Transverse colon (tissue), 4 donors: ENCODE data around the gene CBFA2T2. TPM values are rescaled to one million over a fixed set of nuclear protein-coding genes. Genes with fewer than 3 reads are reported as not detected.

ENCODE experiments used
- DNase-seq: peaks from one replicate; pipeline ENCODE4 v3.0.0-alpha.2; 2019
- H3K27ac ChIP-seq, 4 donors: fragments of 200-600 bp; sonication (generic); 2 replicates each; pipeline ENCODE4 v1.5.1; 2016 to 2018; ENCODE audit warnings: inconsistent platforms in 4 of 4
- H3K27me3 ChIP-seq: fragments of 200-600 bp; sonication (generic); 2 replicates; pipeline ENCODE4 v1.5.1; 2017; ENCODE audit warnings: inconsistent platforms
- H3K36me3 ChIP-seq, 4 donors: fragments of 200-600 bp; sonication (generic); 2 replicates each; pipeline ENCODE4 v1.5.1; 2017 to 2019; ENCODE audit warnings: inconsistent platforms in 4 of 4
- H3K4me1 ChIP-seq, 4 donors: fragments of 200-600 bp; sonication (generic); 2 replicates each; pipeline ENCODE4 v1.5.1; 2017 to 2020; ENCODE audit warnings: inconsistent platforms in 4 of 4
- H3K4me3 ChIP-seq, 4 donors: fragments of 200-600 bp; sonication (generic); 1 replicate in 1 of 4; 2 replicates in 3 of 4; pipeline versions ENCODE4 v1.5.1 to v1.6.1; 2017 to 2019; ENCODE audit warnings: inconsistent platforms in 4 of 4
- H3K9me3 ChIP-seq, 2 donors: fragments of 200-600 bp; sonication (generic); 2 replicates each; pipeline ENCODE4 v1.5.1; 2017 to 2019; ENCODE audit warnings: inconsistent platforms in 2 of 2
- CTCF ChIP-seq, 5 experiments: fragments of 200-600 bp in 3 of 5; fragments of 450-650 bp in 2 of 5; sonication (generic) in 3 of 5; IDR thresholded peaks; 1 replicate in 2 of 5; 2 replicates in 3 of 5; pipeline ENCODE4 v1.5.1; 2016 to 2017; ENCODE audit warnings: antibody characterized with exemption in 5 of 5, inconsistent platforms in 3 of 5, mild to moderate bottlenecking in 2 of 5, moderate library complexity in 1 of 5
- EP300 ChIP-seq: sonication (generic); formaldehyde crosslinking; IDR thresholded peaks from one replicate; pipeline ENCODE4 v1.6.1; 2017; ENCODE audit warnings: antibody characterized with exemption, low read depth
- POLR2A ChIP-seq: fragments of 450-650 bp; IDR thresholded peaks from one replicate; pipeline ENCODE4 v1.6.1; 2016; ENCODE audit warnings: antibody characterized with exemption, mild to moderate bottlenecking, moderate library complexity
- POLR2AphosphoS5 ChIP-seq, 3 donors: sonication (generic); formaldehyde crosslinking; IDR thresholded peaks; one replicate each; pipeline ENCODE4 v1.6.1; 2016; ENCODE audit warnings: antibody characterized with exemption in 3 of 3
- WGBS, 2 donors: methylation state at CpG; one replicate each; pipeline ENCODE4 v1.1.5; 2018; ENCODE audit warnings: low coverage in 1 of 2; 5-methylcytosine and 5-hydroxymethylcytosine counted together
- in situ Hi-C, 4 donors: fragments of 200-750 bp; cut with MboI; loops; one replicate each; pipeline versions ENCODE4 v1.15.0 to v1.15.1; 2017; ENCODE audit warnings: low sequenced_read_pairs in 3 of 4, low pct_ligation_motif_present in 1 of 4, low pct_unique_long_range_greater_than_20kb in 1 of 4
- intact Hi-C: fragments of 100-400 bp; cut with DNase I; formaldehyde crosslinking; loops from one replicate; pipeline ENCODE4 v1.15.1; 2023; ENCODE audit warnings: low total_unique reads
- total RNA-seq, 4 donors: library from RNA; depleted of rRNA; stranded (reverse); fragments of >200 nt; gene quantifications; one replicate each; pipeline ENCODE4 v1.1.0, GENCODE V29; 2016

The CBFA2T2 gene
- total RNA-seq, 4 donors from 2014 or later = 35.8 to 62.3 (median 46.6) TPM

DNA sequence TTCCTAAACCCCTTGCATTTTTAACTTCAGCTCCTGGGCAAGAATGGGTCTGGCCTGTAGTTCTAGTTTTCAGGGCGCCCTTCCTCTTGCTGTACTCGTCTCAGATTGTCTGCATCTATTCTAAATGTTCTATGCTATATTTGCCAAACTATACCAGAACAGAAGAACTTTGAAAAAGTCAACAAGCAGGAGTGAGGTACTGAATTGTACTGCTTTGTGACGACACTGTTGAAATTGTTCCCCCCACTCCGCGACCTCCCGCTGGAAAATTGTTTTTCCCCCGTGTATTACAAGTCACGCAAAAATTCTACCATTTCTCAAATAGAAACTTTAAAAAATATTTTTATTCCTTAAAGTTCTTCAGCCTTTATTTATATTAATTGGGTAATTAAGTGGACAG is 73.9 kb downstream of the CBFA2T2 start:
- in situ Hi-C loops (no loop called here), intact Hi-C loops (no loop called here)
- no peak for TF ChIP-seq POLR2AphosphoS5 (IDR thresholded peaks at IDR 0.05)
- TF ChIP-seq CTCF (IDR thresholded peaks at IDR 0.05) = no peak
- no peak for TF ChIP-seq POLR2A
- TF ChIP-seq EP300 = no peak
- 63 to 86% methylated on average over 5 to 8 of the region's 8 CpGs for WGBS, 2 donors
- Histone ChIP-seq H3K27me3 (no peaks in the 10 kb centered on the region), H3K4me3 (no peak overlapping the region), H3K36me3 (no peaks in the 10 kb centered on the region), H3K9me3 (no peaks in the 10 kb centered on the region), H3K4me1 (peaks cover 6 to 73% (median 35%) of the 10 kb centered on the region in 4 donors), H3K27ac (peak overlapping the region; percentile 6 to 78 (median 67))
- no peak for DNase-seq

- no peaks in the 10 kb centered on the region for H3K27me3 ChIP-seq
- peak overlapping the region; percentile 1 to 59 (median 45) for H3K27ac ChIP-seq
- 56 to 60% methylated on average over 7 of the region's 7 CpGs for WGBS, 2 donors
- no peaks in the 10 kb centered on the region for H3K9me3 ChIP-seq
- intact Hi-C loops = no loop called here
- peaks cover 9 to 66% (median 36%) of the 10 kb centered on the region in 4 donors for H3K4me1 ChIP-seq
- no peak for DNase-seq
- no peaks in the 10 kb centered on the region for H3K36me3 ChIP-seq
- no peak for TF ChIP-seq POLR2A
- no peak for TF ChIP-seq POLR2AphosphoS5 (IDR thresholded peaks at IDR 0.05)
- no peak for TF ChIP-seq CTCF (IDR thresholded peaks at IDR 0.05)
- TF ChIP-seq EP300 = no peak
- H3K4me3 ChIP-seq = no peak overlapping the region
- in situ Hi-C loops = no loop called here
Measured at GRCh38 chr20:33566781-33567603, 77.1 kb downstream of the CBFA2T2 start.

- Histone ChIP-seq H3K27me3 (no peaks in the 10 kb centered on the region), H3K36me3 (no peaks in the 10 kb centered on the region), H3K27ac (peak overlapping the region in 1 of 4 donors; percentile 41), H3K9me3 (no peaks in the 10 kb centered on the region), H3K4me1 (peaks cover 9 to 57% (median 27%) of the 10 kb centered on the region in 4 donors), H3K4me3 (no peak overlapping the region)
- TF ChIP-seq POLR2AphosphoS5 (IDR thresholded peaks at IDR 0.05) (no peak), CTCF (IDR thresholded peaks at IDR 0.05) (no peak), POLR2A (no peak), EP300 (no peak)
- intact Hi-C loops (no loop called here), in situ Hi-C loops (no loop called here)
- WGBS, 2 donors = 93 to 100% methylated on average over 2 to 4 of the region's 4 CpGs
- DNase-seq = no peak
Measured at GRCh38 chr20:33567949-33568348, 78.1 kb downstream of the CBFA2T2 start.

DNA sequence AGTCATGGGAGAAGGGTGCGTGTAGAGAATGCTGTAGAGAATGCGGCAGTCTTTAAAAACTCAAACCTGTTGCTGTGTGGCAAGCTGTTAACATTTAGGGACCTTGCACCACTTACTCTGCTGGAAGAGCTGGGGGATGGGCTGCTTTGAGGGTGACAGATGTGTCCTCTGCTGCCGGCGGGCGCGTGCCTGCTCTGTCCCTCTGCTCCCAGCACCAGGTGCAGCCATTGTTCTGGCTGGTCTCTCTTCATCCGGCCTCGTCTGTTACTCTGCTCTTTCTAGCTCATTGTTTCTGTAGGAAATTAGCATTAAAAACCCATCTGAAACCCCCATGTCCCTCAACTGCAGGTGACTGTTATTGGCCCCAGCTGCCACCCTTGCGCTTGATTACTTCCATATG is 78.5 kb downstream of the CBFA2T2 start:
- H3K27ac ChIP-seq = peak overlapping the region in 3 of 4 donors; percentile 1 to 15 (median 9)
- H3K9me3 ChIP-seq = no peaks in the 10 kb centered on the region
- no peaks in the 10 kb centered on the region for H3K36me3 ChIP-seq
- TF ChIP-seq POLR2AphosphoS5 (IDR thresholded peaks at IDR 0.05) (no peak), CTCF (IDR thresholded peaks at IDR 0.05) (no peak), POLR2A (no peak), EP300 (no peak)
- H3K4me3 ChIP-seq = no peak overlapping the region
- intact Hi-C loops = no loop called here
- WGBS, 2 donors = 86 to 100% methylated on average over 2 to 9 of the region's 9 CpGs
- no peak for DNase-seq
- peaks cover 9 to 53% (median 23%) of the 10 kb centered on the region in 4 donors for H3K4me1 ChIP-seq
- in situ Hi-C loops = no loop called here
- H3K27me3 ChIP-seq = no peaks in the 10 kb centered on the region
